ENCODE data around the gene GPA33.

GPA33 gene

DNA sequence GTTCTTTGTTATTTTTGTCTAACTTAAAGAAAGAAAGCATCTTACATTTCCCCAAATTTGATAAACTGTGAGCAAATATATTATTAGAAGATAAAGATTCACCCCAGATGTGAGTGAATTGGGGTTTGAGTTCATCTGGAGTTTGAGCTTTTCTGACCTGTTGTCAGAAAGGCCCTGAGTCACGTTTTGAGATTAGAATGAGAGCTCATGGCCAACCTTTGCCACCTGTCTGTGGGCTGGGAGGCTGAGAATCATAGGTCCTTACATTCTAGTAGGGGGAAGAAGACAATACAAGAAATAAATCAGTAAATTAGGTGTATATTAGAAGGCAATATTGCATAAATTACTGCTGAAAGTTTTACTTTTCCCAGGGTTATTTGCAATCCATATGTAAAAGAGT lies 26.0 kb upstream of the GPA33 start:
- no peak for DNase-seq

DNA sequence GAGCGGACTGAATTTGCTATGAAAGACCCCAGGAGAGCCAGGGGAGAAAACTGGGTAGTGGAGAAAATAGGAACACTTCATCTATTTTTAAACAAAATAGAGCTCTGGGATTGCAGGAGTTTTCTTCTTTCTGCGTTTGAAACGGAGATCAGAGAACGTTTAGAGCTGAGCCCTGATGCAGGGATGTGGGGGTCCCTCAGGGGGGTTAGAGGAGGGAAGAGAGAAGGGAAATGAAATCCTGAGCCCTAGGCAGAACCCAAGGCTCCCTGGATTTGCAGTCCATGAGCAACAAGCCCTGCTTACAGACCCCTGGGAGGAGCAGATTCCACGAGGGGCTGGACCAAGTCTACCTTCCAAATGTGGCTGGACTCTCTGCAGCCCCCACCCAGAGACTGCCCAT lies 25.5 kb upstream of the GPA33 start:
- DNase-seq, result no peak

DNA sequence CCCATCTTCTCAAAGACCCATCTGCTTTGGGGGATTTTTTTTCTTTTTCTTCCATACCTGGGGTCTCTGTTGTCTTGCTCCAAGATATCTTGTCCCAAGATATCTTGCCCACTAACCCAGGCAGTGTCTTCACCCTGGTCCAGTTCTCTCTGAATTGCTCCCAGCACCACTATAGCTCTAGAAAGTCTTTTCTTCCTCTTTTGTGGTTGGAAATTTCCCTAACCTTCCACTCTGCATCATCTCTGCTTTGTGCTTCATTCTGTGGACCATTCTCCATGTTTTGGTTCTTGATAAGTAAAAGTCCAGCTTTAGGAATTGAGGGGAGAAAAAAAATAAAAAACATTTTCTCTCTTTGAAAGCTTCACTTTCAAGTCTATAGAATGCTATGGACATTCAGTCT lies 24.5 kb upstream of the GPA33 start:
- no peak for DNase-seq

DNA sequence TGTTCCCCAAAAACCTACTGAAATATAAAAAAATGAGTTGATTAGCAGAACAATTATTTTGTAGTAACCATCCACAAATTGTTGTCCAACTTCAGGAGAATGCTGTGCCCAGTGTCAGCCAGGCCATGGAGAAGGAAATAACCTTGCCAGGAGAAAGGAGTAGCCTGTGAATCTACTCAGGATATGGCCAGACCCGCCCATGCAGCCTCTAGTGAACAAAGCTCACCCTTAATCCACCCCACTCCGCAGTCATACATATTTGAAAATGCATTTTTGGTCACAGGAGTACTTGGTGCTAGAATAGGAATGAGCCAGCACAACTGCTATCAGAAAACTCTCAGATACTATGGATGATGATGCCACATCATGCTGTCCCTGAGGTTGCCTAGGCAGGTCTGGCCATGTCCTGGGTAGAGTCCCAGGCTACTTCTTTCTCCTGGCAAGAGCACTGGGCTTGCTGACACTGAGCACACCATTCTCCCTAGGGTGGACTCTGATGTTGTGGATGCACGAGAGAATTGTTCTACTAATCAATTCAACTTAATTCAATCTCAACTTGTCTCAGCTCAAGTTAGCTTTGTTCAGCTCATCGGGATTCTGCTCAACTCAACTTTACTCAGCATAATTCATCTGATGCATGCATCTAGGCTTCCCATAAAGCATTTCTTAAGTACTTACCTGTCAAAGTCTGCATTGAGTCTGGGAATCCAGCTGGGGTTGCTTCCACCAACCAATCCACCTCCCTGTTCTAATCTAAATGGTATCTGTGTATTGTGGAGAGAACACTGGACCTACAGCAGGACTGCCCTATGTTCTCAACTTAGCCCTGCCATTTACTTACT lies 21.9 kb upstream of the GPA33 start:
- DNase-seq, result no peak

GRCh38 chr1:167110586-167110985 lies 20.4 kb upstream of the GPA33 start:
- DNase-seq, result no peak

GRCh38 chr1:167109125-167109524 lies 18.9 kb upstream of the GPA33 start:
- no peak for DNase-seq

GRCh38 chr1:167107456-167107855 lies 17.3 kb upstream of the GPA33 start:
- no peak for DNase-seq

DNA sequence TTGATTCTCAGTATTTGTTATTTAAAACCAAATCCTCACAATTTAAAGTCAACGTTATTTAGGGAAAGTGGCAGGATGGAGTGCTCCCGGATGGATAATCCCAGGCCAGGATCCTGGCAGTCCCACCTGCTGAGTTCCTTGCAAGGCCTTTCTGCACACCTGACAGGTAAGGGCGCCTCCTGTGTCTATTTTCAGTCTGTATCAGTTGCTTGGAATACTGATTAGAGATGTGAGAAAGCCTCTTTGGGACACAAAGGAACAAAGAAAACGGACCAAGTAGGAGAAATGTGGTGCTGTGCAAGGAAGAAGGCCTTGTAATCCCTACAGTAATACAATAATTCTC lies 15.9 kb upstream of the GPA33 start:
- no peak for DNase-seq

- DNase-seq, result no peak
Observed at GRCh38 chr1:167105271-167106118, 15.3 kb upstream of the GPA33 start.

- DNase-seq, result no peak
Observed at GRCh38 chr1:167104256-167104633, 14.1 kb upstream of the GPA33 start.

- no peak for DNase-seq
Observed at GRCh38 chr1:167102906-167103573, 12.9 kb upstream of the GPA33 start.

- no peak for DNase-seq
Observed at GRCh38 chr1:167101754-167102153, 11.6 kb upstream of the GPA33 start.

- DNase-seq, result no peak
Observed at GRCh38 chr1:167100730-167101129, 10.6 kb upstream of the GPA33 start.

GRCh38 chr1:167099851-167100250 lies 9.7 kb upstream of the GPA33 start:
- DNase-seq, result no peak

- DNase-seq, result no peak
Observed at GRCh38 chr1:167095368-167095767, 5.2 kb upstream of the GPA33 start.

DNA sequence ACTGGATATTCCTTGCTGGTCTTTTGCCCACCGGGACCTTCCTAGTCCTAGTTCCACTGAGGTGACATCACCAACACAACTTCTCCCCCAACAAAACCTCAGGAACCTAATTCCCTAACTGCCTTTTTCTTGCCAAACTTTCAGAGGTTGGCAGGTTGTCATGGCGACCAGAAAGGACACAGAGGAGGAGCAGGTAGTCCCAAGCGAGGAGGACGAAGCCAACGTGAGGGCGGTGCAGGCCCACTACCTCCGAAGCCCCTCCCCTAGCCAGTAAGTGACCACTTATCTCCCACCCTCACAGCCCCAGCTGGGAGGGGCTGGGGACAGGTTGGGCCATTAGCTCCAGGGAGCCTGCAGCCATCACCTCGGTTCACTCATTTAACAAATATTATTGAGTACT lies 4.5 kb upstream of the GPA33 start:
- no peak for DNase-seq

GRCh38 chr1:167093846-167094516 lies 3.8 kb upstream of the GPA33 start, which contains the start of gene STYXL2:
Gene STYXL2, plus strand, starts transcription at chr1:167094075. Its CDS starts 775 bp downstream, at chr1:167094850.
- no peak for DNase-seq

DNA sequence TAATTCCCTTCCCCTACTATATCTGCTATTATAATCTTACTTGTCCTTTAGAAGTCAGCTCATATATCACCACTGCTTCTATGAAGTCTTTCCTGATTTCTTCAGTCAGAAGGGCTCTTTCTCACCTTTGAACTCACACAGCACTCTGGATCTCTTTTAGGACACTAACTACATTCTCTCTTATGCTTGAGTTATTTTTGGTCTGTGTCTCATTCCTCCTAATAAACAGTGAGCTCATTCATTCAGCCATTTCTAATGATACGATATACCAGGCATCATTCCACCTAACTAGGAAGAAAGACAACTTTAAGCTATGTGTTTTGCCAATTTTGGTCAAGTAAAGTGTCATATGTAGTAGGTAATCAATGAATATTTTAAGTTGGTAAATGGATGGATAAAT lies 2.5 kb upstream of the GPA33 start:
- no peak for DNase-seq

DNA sequence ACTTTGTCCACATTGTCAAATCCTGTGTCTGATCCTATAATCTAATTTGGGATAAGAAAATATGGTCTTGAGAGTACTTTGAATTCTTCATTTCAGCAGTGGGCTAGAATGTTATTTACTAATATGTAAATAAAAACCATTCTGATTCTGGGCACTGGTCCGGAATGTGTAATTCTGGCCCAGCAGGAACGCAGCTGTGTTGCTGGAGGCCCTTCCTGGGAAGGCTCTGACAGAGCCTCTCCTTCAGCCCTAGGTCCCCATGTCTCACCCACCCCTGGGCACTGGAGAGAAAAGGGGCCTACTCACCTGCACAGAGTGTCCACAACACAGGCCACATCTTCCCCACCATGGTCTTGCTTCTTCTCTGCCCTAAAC lies 251 bp downstream of the GPA33 start:
- no peak for DNase-seq

DNA sequence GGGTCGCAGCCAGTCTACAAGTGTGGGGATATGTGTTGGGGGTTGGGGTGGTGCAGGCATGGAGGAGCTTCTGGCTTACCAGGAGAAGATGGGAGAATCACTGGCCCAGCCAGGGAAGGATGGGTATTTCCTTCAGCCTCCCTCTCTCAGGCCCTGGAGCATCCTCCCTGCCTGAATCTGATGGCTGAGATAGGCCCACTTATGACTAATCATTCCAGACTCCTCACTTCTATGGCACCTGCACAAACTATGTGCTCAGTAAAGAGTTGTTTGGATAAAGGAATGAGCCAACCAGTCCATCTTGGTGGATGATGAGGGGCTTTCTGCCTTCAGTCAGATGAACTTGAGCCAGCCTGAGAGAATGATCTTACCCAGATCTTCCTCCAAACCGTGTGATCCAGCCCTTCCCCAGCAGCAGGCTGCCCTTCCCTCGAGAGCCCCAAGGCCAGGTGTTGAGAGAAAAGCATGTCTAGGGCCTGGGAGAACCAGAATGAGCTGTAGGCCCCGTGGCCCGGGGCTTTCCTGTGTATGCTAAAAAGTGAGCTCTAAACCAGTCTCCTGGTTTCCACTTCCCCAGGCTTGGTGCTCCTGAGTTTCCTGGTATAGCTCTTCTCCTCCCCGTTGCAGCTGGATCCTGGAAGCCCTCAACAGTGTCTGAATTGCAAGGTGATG lies 1.3 kb downstream of the GPA33 start:
- no peak for DNase-seq

DNA sequence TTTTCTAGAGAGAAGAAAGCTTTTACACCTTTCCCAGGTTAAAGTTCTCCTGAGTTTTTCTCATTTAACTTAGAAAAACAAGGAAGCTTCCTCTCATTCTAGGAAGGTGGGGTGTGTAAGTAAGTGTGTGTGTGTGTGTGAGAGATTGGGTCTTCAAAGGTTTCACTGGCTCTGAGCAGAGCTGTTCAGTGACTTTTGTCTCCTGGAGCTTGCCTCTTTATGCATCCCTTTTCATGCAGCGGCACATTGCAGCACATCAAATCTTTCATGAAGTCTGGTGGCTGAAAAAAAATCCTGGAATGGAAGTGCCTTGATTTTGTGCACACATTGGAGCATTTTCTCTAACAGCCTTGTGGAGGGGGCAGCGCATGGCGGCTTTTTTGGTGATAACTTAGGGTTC lies 3.4 kb downstream of the GPA33 start:
- DNase-seq, result no peak

DNA sequence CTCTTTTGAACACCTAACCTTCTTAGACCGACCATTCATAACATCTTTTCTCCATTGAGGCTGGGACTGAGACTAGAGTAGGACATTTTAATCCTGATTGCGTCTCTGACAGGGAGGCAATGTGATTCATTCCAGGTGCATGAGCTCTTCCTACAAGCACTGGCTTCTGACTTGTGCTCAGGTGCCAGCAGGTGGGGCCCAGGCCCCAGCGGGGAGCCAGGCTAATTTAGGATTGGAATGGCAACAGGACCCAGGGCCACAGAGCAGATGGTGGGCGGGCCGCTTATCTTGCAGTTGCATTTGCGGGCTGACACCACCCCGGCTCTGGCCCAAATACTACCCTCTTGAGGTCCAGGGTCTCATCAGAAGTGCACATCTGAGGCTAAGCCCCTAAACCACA lies 4.1 kb downstream of the GPA33 start:
- no peak for DNase-seq

DNA sequence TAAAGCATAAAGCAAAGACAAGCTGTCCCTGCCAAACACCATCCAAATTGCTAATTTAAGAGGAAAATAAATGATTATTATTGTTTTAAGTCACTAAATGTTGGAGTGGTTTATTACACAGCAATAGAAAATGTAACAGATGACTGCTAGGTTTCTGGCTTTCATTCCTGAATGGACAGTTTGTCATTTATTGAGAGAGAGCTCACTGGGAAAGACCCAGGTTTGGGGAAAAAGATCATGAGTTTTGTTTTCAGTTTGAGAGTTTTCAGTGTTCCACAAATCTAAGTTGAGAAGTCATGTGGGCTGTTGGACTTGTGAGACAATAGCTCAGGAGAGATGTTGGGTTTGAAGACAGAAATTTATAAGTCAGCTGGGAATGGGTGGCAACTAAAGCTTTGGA lies 5.4 kb downstream of the GPA33 start:
- DNase-seq, result no peak
